HG02759 (cell line): ENCODE measurements around the gene STAMBPL1.
"Not testable (repeated sequence)": the region's sequence is repeated elsewhere in the genome, so short reads cannot be mapped to it uniquely, and the experiment has no call there.

ENCODE experiments used
- ATAC-seq: cut with Tn5 transposase; IDR thresholded peaks from one replicate; pipeline ENCODE4 v1.9.1; 2021; ENCODE audit warnings: mild to moderate bottlenecking, moderate library complexity; ENCODE audit not compliant: unreplicated experiment

STAMBPL1 gene

GRCh38 chr10:88854684-88855083 is 25.4 kb upstream of the STAMBPL1 start:
- ATAC-seq = no peak

- ATAC-seq = no peak
These were observed 22.2 kb upstream of the STAMBPL1 start for GRCh38 chr10:88857831-88858230.

- ATAC-seq = no peak
These were observed 21.6 kb upstream of the STAMBPL1 start for GRCh38 chr10:88858491-88858890.

GRCh38 chr10:88861036-88861435 is 19.0 kb upstream of the STAMBPL1 start:
- ATAC-seq = no peak

GRCh38 chr10:88865281-88865876 is 14.7 kb upstream of the STAMBPL1 start:
- no peak for ATAC-seq

- no peak for ATAC-seq
These were observed 13.6 kb upstream of the STAMBPL1 start for GRCh38 chr10:88866454-88866853.

- no peak for ATAC-seq
These were observed 10.0 kb upstream of the STAMBPL1 start for GRCh38 chr10:88870089-88870488.

- ATAC-seq = no peak
These were observed 6.3 kb upstream of the STAMBPL1 start for GRCh38 chr10:88873757-88874156.

GRCh38 chr10:88874281-88874680 is 5.8 kb upstream of the STAMBPL1 start:
- no peak for ATAC-seq

GRCh38 chr10:88875081-88875480 is 5.0 kb upstream of the STAMBPL1 start:
- no peak for ATAC-seq

- no peak for ATAC-seq
These were observed 2.7 kb upstream of the STAMBPL1 start for GRCh38 chr10:88877298-88877697.

GRCh38 chr10:88880282-88881076 is 434 bp downstream of the STAMBPL1 start:
- peak; percentile 79 for ATAC-seq

GRCh38 chr10:88881320-88881719 is 1.3 kb downstream of the STAMBPL1 start:
- ATAC-seq = no peak

GRCh38 chr10:88881922-88882645 is 2.0 kb downstream of the STAMBPL1 start:
- no peak for ATAC-seq

GRCh38 chr10:88882646-88883447 is 2.8 kb downstream of the STAMBPL1 start:
- not testable (repeated sequence) for ATAC-seq

GRCh38 chr10:88883448-88883809 is 3.4 kb downstream of the STAMBPL1 start:
- no peak for ATAC-seq

- peak; percentile 75 for ATAC-seq
These were observed 6.5 kb downstream of the STAMBPL1 start for GRCh38 chr10:88886557-88886956.

GRCh38 chr10:88888810-88889445 is 8.9 kb downstream of the STAMBPL1 start:
- ATAC-seq = no peak

- peak; percentile 59 for ATAC-seq
These were observed 9.7 kb downstream of the STAMBPL1 start for GRCh38 chr10:88889559-88890337.
